NCI-H460 (cell line): ENCODE measurements around the gene TNFRSF18. TPM values are rescaled to one million over a fixed set of nuclear protein-coding genes. Genes with fewer than 3 reads are reported as not detected.
"Not testable (repeated sequence)": the region's sequence is repeated elsewhere in the genome, so short reads cannot be mapped to it uniquely, and the experiment has no call there.

Experiments used
- DNase-seq: peaks from one replicate; pipeline ENCODE4 v3.0.0-alpha.2; 2016; ENCODE audit warnings: low read depth; ENCODE audit errors: extremely low read depth
- polyA plus RNA-seq: library from polyadenylated mRNA; depleted of rRNA; stranded (reverse); fragments of >200 nt; gene quantifications from 2 replicates; pipeline ENCODE4 v1.2.3, GENCODE V29; 2014; cell fraction: nucleus; rRNA removed
- total RNA-seq: library from RNA; depleted of rRNA; stranded (reverse); fragments of >200 nt; shearing (Covaris generic); gene quantifications from 2 replicates; pipeline ENCODE4 v1.2.3, GENCODE V29; 2014; rRNA removed

TNFRSF18 gene
- not detected in 2 replicates for total RNA-seq
- 1.2 TPM in 1 of 2 replicates, not detected in the other for polyA plus RNA-seq

- DNase-seq: no peak
Measured at GRCh38 chr1:1206376-1206965, at the start of gene TNFRSF18. Gene TNFRSF18, minus strand, starts transcription at chr1:1206592. Its CDS starts 21 bp downstream, at chr1:1206571.

GRCh38 chr1:1255611-1256010, 49.2 kb upstream of the TNFRSF18 start:
- DNase-seq: no peak

GRCh38 chr1:1255078-1255477, 48.7 kb upstream of the TNFRSF18 start:
- no peak for DNase-seq

- DNase-seq: no peak
Measured at GRCh38 chr1:1254667-1254998, 48.2 kb upstream of the TNFRSF18 start.

- DNase-seq: no peak
Measured at GRCh38 chr1:1253972-1254666, 47.7 kb upstream of the TNFRSF18 start.

GRCh38 chr1:1253314-1253713, 46.9 kb upstream of the TNFRSF18 start:
- DNase-seq: no peak

- no peak for DNase-seq
Measured at GRCh38 chr1:1250786-1251284, 44.4 kb upstream of the TNFRSF18 start.

GRCh38 chr1:1248009-1248913, 41.9 kb upstream of the TNFRSF18 start:
- DNase-seq: not testable (repeated sequence)

GRCh38 chr1:1247341-1247913, 41.0 kb upstream of the TNFRSF18 start:
- no peak for DNase-seq

- no peak for DNase-seq
Measured at GRCh38 chr1:1246577-1247340, 40.4 kb upstream of the TNFRSF18 start, which contains the start of gene C1QTNF12. Gene C1QTNF12, minus strand, starts transcription at chr1:1246722. Its CDS starts 32 bp downstream, at chr1:1246690.

GRCh38 chr1:1245817-1246576, 39.6 kb upstream of the TNFRSF18 start:
- DNase-seq: no peak

GRCh38 chr1:1245178-1245816, 38.9 kb upstream of the TNFRSF18 start:
- no peak for DNase-seq

- DNase-seq: no peak
Measured at GRCh38 chr1:1244192-1244811, 37.9 kb upstream of the TNFRSF18 start.

GRCh38 chr1:1243807-1244191, 37.4 kb upstream of the TNFRSF18 start:
- no peak for DNase-seq

GRCh38 chr1:1243266-1243660, 36.9 kb upstream of the TNFRSF18 start:
- no peak for DNase-seq

GRCh38 chr1:1242461-1243265, 36.3 kb upstream of the TNFRSF18 start:
- no peak for DNase-seq

- DNase-seq: no peak
Measured at GRCh38 chr1:1241588-1242219, 35.3 kb upstream of the TNFRSF18 start.
